ENCODE data around the gene ARHGEF18.

The ARHGEF18 gene

GRCh38 chr19:7312816-7313215, 35.9 kb upstream of the ARHGEF18 start:
- TF ChIP-seq GLIS3 (CRISPR knock-in tag; IDR thresholded peaks at IDR 0.05) (no peak), ZNF565 (CRISPR knock-in tag; conservative IDR thresholded peaks at IDR 0.05; ENCODE audit: low read depth) (no peak), ISL1 (CRISPR knock-in tag; IDR thresholded peaks at IDR 0.05) (no peak), ZFP3 (CRISPR knock-in tag; IDR thresholded peaks at IDR 0.05) (no peak), POU6F1 (CRISPR knock-in tag; IDR thresholded peaks at IDR 0.05; ENCODE audit: borderline replicate concordance, low read depth) (no peak), ARNTL (CRISPR knock-in tag; IDR thresholded peaks at IDR 0.05; ENCODE audit: borderline replicate concordance, low read depth) (no peak), PATZ1 (CRISPR knock-in tag; IDR thresholded peaks at IDR 0.05; ENCODE audit: borderline replicate concordance) (no peak), TOX (CRISPR knock-in tag; IDR thresholded peaks at IDR 0.05; ENCODE audit: borderline replicate concordance) (no peak), RARB (CRISPR knock-in tag; IDR thresholded peaks at IDR 0.05) (no peak), SNAI2 (CRISPR knock-in tag; IDR thresholded peaks at IDR 0.05) (no peak), ZNF8 (CRISPR knock-in tag; IDR thresholded peaks at IDR 0.05) (no peak), TSHZ2 (CRISPR knock-in tag; IDR thresholded peaks at IDR 0.05) (no peak), ESRRG (CRISPR knock-in tag; IDR thresholded peaks at IDR 0.05) (no peak), OSR1 (CRISPR knock-in tag; IDR thresholded peaks at IDR 0.05) (no peak), ZC3H10 (CRISPR knock-in tag; IDR thresholded peaks at IDR 0.05) (no peak)
- no peak for ATAC-seq

DNA sequence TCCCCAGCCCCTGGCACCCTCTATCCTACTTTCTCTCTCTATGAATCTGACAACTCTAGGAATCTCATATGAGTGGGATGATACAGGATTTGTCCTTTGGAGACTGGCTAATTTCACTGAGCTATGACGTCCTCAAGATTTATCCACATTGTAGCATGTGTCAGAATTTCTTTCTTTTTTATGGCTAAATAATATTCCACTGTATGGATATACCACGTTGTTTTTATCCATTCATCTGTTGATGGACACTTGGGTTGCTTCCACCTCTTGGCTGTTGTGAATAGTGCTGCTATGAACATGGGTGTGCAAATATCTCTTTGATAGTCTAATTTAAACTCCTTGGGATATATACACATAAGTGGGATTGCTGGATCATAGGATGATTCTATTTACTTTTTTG, 30.6 kb upstream of the ARHGEF18 start:
- TF ChIP-seq RARB (CRISPR knock-in tag; IDR thresholded peaks at IDR 0.05) (no peak), ZNF8 (CRISPR knock-in tag; IDR thresholded peaks at IDR 0.05) (peak; percentile 90), OSR1 (CRISPR knock-in tag; IDR thresholded peaks at IDR 0.05) (no peak)

DNA sequence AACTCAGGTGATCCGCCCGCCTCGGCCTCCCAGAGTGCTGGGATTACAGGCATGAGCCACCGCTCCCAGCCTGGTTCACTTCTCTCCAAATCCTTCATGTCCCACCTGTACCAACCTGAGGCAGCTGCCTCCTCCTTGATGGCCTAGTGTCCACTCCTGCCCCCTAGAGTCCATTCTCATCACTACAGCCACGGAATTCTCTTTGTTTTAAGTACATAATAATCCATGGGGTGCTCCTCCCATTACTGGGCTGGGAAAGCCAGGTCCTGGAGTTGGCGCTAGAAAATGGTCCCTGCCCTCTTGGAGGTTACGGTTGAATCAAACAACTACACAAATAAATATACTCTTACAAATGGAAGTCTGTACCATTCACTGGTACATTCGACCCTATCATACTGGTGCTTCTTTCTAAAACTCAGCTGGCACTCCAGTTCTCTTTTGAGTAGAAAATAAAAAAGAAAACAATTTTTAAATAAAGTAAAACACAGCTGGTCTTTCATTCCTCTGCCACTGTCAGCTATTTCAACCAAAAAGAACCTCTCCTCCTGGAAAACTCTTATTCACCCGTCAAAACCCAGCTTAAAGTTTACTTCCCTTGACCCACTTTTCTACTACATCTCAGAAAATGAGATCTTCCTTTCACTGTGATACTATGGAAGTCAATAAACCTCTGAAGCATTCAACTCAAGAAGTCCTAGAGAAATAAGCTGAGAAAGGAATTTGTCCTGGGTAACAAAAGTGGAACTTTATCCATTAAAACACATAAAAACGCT, 22.4 kb upstream of the ARHGEF18 start:
- TF ChIP-seq ZFP3 (CRISPR knock-in tag; IDR thresholded peaks at IDR 0.05) (peak; percentile 91), CSDC2 (CRISPR knock-in tag; IDR thresholded peaks at IDR 0.05) (no peak), TCF4 (CRISPR knock-in tag; IDR thresholded peaks at IDR 0.05; ENCODE audit: borderline replicate concordance) (no peak), PPARA (CRISPR knock-in tag; IDR thresholded peaks at IDR 0.05; ENCODE audit: borderline replicate concordance) (no peak)
- no peak for ATAC-seq

More for the DNA sequence above, 30.6 kb upstream of the ARHGEF18 start:
- ATAC-seq = no peak

DNA sequence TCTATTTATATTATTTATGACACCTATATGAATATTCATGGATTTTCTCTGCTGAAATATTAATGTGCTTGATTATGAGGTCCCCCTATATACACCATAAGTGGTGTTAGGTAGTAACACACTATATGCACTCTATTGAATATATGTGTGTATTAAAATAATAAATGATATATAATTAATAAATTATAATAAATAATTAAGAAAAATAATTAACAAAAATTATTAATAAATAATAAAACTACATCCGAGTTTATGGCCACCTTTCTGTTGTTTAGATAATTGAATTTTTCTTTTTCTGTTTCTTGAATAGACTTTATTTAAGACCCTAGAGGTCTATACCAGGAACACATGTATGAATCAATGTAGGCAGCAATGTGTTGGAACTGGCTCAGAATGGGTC, 20.9 kb upstream of the ARHGEF18 start:
- no peak for ATAC-seq
- no peak for TF ChIP-seq GLIS3 (CRISPR knock-in tag; IDR thresholded peaks at IDR 0.05)
- no peak for TF ChIP-seq CSDC2 (CRISPR knock-in tag; IDR thresholded peaks at IDR 0.05)
- TF ChIP-seq, protein P1, sequence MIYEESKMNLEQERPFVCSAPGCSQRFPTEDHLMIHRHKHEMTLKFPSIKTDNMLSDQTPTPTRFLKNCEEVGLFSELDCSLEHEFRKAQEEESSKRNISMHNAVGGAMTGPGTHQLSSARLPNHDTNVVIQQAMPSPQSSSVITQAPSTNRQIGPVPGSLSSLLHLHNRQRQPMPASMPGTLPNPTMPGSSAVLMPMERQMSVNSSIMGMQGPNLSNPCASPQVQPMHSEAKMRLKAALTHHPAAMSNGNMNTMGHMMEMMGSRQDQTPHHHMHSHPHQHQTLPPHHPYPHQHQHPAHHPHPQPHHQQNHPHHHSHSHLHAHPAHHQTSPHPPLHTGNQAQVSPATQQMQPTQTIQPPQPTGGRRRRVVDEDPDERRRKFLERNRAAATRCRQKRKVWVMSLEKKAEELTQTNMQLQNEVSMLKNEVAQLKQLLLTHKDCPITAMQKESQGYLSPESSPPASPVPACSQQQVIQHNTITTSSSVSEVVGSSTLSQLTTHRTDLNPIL (CRISPR knock-in tag; IDR thresholded peaks at IDR 0.05; ENCODE audit: low read depth) = no peak
- TF ChIP-seq BACH2 (CRISPR knock-in tag; IDR thresholded peaks at IDR 0.05; ENCODE audit: borderline replicate concordance) = no peak
- no peak for TF ChIP-seq PPARA (CRISPR knock-in tag; IDR thresholded peaks at IDR 0.05; ENCODE audit: borderline replicate concordance)
- TF ChIP-seq ISL1 (CRISPR knock-in tag; IDR thresholded peaks at IDR 0.05) = no peak
- TF ChIP-seq ZC3H10 (CRISPR knock-in tag; IDR thresholded peaks at IDR 0.05) = no peak
- no peak for TF ChIP-seq ARNTL (CRISPR knock-in tag; IDR thresholded peaks at IDR 0.05; ENCODE audit: borderline replicate concordance, low read depth)
- no peak for TF ChIP-seq RARB (CRISPR knock-in tag; IDR thresholded peaks at IDR 0.05)
- no peak for TF ChIP-seq ZFP3 (CRISPR knock-in tag; IDR thresholded peaks at IDR 0.05)
- no peak for TF ChIP-seq ZNF70 (CRISPR knock-in tag; IDR thresholded peaks at IDR 0.05)
- TF ChIP-seq SNAI2 (CRISPR knock-in tag; IDR thresholded peaks at IDR 0.05) = no peak
- TF ChIP-seq, protein P2, sequence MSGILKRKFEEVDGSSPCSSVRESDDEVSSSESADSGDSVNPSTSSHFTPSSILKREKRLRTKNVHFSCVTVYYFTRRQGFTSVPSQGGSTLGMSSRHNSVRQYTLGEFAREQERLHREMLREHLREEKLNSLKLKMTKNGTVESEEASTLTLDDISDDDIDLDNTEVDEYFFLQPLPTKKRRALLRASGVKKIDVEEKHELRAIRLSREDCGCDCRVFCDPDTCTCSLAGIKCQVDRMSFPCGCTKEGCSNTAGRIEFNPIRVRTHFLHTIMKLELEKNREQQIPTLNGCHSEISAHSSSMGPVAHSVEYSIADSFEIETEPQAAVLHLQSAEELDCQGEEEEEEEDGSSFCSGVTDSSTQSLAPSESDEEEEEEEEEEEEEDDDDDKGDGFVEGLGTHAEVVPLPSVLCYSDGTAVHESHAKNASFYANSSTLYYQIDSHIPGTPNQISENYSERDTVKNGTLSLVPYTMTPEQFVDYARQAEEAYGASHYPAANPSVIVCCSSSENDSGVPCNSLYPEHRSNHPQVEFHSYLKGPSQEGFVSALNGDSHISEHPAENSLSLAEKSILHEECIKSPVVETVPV (CRISPR knock-in tag; IDR thresholded peaks at IDR 0.05) = no peak
